COLO668 (cell line): ENCODE results near the gene PDCD7.
A peak's percentile ranks its signal among the peaks of the same experiment; 100 is the strongest.
"Not testable (repeated sequence)": the region's sequence is repeated elsewhere in the genome, so short reads cannot be mapped to it uniquely, and the experiment has no call there.

Experiments
- DNase-seq: peaks from one replicate; lab custom pipeline; 2025; ENCODE audit not compliant: unreplicated experiment; lab: John Stamatoyannopoulos, UW

The PDCD7 gene

GRCh38 chr15:65130941-65131340, 2.7 kb downstream of the PDCD7 start:
- no peak for DNase-seq

DNA sequence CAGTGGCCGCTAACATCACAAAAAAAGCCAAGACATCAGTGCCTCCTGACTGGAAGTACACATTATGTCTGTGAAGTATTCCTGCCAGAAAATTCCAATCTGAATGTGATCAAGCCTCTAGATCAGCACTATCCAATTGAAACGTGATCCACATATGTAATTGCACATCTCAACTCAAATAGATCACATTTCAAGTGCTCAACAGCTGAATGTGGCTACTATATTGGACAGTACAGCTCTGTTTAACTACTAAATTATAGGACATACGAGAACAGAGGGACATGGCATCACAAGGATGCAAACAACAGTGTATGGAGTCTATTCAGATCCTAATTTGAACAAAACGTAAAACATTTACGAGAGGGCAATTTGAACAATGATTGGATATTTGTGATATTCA, 18.1 kb downstream of the PDCD7 start:
- DNase-seq: peak; percentile 19

DNA sequence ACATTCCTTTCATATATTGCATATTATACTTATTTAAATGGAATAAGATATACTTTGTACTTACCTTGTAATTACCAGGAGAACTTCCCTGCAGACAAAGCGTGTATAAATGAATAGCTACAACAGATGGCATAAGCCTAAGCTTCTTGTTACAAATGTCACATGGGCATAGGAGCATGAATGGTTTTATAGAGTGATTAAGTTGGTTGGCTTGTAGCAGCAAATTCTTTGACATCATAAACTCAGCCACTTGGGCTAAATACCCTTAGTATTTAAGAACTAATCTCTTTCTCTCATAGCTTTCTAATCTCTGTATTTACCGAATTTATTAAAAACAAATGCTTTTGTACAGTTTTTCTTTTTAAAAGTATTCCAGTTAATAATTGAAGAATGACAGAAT, 18.5 kb downstream of the PDCD7 start, which contains the start of gene UBAP1L:
Gene UBAP1L, minus strand, starts transcription at position 115 of the 400 bp plus-strand sequence. CDS start 8,985 bp downstream, outside the sequence.
- no peak for DNase-seq

- no peak for DNase-seq
Measured at GRCh38 chr15:65110676-65111292, 22.8 kb downstream of the PDCD7 start.

- DNase-seq: no peak
Measured at GRCh38 chr15:65106011-65106590, 27.5 kb downstream of the PDCD7 start.

- DNase-seq: no peak
Measured at GRCh38 chr15:65105038-65105437, 28.6 kb downstream of the PDCD7 start.

GRCh38 chr15:65102912-65103311, 30.7 kb downstream of the PDCD7 start:
- no peak for DNase-seq

DNA sequence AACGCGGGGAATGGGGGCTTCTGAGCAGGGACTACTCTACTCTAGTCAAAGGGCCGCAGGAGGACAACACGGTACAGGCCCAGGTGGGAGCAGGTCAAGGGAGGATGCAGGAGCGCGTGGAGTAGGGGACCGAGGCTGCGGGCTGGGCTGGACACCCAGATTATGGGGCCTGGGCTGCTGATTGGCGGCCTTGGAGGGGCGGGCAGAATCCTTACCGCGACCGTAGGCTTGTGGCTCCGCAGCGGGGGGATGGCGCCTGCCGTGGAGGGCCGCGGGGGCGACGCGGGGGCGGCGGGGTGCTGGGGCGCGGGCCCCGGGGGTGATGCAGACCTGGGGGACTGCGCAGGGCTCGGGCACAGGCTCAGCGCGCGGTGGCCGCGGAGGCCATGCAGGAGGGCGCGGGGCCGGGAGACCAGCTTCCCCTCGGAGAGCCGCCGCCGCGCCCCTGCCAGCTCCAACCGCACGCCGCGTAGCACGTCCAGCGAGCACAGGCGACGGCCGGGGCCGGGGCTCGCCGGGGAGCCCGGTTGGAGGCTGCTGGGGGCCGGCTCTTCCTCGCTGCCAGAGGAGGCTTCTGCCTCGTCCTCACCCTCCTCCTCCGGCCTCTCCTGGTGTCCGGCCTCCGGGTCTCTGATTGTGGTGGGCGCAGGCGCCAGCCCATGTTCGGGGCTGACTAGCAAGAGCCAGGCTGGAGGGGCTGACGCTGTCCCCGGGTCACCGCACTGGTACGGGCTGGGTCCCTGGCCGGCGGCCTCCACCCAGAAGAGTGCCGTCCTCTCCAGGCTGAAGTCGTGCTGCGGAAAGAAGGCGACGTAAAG, 31.5 kb downstream of the PDCD7 start:
- no peak for DNase-seq

GRCh38 chr15:65101411-65101890, 32.2 kb downstream of the PDCD7 start:
- peak; percentile 26 for DNase-seq

DNA sequence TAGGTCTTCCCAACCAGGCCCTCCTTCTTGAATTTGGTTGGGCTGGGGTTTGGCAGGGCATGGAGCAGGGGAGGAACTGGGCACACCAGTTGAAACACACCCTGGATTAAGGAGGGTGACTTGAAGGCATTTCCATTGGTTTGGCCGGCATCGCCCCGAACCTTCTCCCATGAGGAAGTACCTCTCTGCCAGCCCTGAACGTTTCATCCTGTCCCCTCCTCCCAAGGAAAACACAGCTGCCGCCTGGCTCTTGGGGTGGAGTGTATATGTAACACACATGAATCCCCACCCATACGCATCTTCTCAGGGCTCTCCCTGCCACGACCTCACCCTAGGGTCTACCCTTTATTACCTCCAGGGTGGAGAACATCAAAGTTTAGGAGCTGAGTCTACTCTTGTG, 33.2 kb downstream of the PDCD7 start:
- no peak for DNase-seq

GRCh38 chr15:65099801-65100200, 33.8 kb downstream of the PDCD7 start:
- not testable (repeated sequence) for DNase-seq

GRCh38 chr15:65099336-65099735, 34.3 kb downstream of the PDCD7 start:
- no peak for DNase-seq

- no peak for DNase-seq
Measured at GRCh38 chr15:65097651-65098263, 35.9 kb downstream of the PDCD7 start.

- no peak for DNase-seq
Measured at GRCh38 chr15:65096481-65097385, 36.9 kb downstream of the PDCD7 start.

DNA sequence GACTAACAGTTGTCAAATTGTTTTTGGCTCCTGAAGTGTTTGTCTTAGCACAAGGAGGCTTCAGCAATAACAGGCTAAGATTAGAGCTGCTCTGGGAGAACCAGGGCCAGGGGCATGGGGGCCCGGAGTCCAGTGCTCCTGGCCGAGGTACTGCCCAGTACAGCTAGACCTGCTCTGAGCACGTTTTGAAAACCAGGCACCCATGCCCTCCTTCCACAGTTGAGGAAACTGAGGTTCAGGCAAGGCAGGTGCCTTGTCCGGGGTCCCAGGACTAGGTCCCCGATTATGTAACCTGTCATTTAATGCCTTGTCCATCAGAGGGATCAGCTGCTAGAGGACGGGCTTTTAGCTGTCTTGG, 37.9 kb downstream of the PDCD7 start:
- no peak for DNase-seq

DNA sequence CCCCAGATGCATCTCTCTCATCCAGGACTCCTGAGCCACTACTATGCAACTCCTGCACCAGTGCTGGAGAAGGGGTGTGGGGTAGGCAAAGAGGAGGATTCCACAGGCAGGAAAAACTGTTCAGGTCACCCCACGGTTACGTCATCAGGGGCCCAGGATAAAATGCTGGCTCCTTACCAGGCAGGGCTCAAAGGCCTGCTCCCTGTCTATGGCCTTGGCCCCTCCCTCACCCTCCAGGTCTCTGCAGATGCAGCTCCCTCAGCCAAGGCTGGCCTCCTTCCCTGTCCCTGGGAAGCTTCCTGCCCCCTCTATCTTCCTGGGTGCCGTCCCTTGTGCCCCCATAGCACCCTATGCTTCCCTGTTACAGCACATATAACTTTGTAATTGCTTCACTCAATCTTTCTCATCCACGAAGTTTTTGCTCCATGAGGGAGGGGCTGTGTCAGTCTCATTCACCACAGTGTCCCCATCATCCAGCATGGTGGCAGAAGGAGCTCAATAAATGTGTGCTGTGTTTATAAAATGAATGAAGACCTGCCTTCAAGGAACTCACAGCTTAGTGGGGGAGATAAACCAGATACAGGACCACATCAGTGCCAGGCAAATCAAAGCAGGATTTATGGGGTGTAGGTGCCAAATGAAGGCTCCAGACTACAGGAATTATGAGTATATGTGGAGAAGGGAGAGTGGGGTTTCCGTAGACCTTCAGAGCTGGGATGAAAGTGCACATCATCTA, 38.4 kb downstream of the PDCD7 start:
- DNase-seq: no peak

GRCh38 chr15:65094294-65094995, 39.2 kb downstream of the PDCD7 start:
- DNase-seq: no peak

DNA sequence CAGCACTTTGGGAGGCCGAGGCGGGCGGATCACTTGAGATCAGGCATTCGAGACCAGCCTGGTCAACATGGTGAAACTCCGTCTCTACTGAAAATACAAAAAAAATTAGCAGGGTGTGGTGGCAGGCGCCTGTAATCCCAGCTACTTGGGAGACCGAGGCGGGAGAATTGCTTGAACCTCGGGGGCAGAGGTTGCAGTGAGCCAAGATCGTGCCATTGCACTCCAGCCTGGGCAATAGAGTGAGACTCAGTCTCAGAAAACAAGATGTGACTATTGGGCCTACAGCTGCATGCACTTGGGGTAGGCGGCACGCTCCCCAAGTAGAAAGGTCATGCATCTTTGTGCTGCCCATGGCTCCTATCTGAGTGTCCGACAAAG, 39.8 kb downstream of the PDCD7 start:
- DNase-seq: not testable (repeated sequence)
